ENCODE results near the gene SYT17. TPM values are rescaled to one million over a fixed set of nuclear protein-coding genes. Genes with fewer than 3 reads are reported as not detected.

The SYT17 gene, protein sequence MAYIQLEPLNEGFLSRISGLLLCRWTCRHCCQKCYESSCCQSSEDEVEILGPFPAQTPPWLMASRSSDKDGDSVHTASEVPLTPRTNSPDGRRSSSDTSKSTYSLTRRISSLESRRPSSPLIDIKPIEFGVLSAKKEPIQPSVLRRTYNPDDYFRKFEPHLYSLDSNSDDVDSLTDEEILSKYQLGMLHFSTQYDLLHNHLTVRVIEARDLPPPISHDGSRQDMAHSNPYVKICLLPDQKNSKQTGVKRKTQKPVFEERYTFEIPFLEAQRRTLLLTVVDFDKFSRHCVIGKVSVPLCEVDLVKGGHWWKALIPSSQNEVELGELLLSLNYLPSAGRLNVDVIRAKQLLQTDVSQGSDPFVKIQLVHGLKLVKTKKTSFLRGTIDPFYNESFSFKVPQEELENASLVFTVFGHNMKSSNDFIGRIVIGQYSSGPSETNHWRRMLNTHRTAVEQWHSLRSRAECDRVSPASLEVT
- total RNA-seq: not detected

DNA sequence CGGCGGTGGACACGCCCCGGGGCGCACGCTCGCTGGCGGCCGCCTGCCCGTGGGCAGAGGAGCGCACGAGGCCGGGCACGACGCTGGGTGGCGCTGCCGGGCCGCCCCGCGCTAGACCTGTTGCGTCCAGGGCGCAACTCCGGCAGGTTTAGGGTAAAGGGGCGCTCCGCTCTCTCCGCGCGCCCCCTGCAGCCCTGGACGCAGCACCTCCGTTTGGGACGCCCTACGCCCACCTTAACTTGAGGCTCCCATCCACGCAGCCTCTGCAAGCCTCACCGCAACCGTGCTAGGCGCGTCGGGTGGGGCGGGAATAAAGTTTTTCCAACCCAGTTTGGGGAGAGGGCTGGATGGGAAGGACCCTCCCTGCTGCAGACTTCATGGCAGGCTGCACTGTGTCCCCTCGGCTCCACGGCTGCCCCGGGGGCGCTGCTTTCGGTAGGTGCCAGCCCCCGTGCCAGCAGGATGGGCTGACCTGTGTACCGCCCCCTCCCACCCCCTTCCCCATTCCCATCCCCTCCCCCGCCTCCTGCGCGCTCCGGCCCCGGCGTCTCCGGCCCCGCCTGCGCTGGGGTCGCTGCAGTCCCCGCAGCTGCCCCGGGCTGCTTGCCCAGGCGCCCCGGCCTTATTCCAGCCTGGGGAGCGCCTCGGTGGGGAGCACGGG lies at the start of gene SYT17:
TSS of gene SYT17 (plus strand) at position 531 of the 661 bp plus-strand sequence. CDS start 407 bp downstream, outside the sequence.
- ChIA-PET CTCF (no interaction called here), POLR2A (no interaction called here)

DNA sequence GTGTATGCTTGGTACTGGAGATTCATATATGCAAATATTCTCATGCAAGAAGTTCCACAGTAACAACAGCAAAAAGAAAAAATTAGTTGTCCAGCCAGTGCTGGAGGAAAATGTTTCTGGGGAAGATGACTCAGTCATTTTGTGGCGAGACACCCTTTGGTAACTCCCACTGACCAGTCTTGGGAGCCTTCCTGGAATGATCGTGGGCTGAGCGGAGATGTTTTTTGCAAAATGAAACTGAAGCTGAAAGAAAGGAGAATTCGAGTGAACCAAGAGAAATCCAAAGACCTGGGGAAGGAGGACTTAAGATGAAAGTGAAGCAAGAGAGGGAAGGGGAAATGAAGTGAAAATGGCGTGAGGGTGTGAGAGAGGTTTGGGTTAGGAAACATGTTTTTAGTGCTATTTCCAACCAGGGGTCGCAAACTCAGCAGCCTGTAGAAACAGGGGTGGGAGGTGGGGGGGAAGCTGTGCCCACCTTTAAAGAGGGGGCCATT lies 49.1 kb upstream of the SYT17 start:
- ChIA-PET POLR2A (interaction anchor here (0.7 to 1.1 kb wide), 2 partner anchors 8 to 11 kb away, joined by 4 to 5 read pairs; no protein-coding TSS in a partner anchor), CTCF (interaction anchor here (1.0 to 1.6 kb wide), 2 partner anchors 12 to 14 kb away, joined by 3 to 5 read pairs; no protein-coding TSS in a partner anchor)

DNA sequence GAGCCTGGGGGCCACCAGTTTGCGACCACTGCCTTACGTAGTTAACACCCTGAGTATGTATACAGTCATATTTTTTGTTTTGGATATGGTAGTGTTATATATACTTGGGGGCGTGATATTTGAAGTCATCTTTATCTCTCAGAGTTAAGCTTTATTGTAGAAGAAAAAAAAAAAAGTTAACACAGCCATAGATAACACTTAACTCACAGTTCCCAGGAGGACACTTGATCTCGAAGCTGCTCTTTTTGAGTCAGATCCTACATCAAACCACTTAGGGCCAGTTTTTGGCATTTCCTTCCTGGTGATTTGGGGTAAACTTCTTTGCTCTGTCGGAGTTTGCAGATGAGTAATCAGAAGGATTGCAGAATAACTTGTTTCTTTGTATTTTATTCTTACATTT lies 48.5 kb upstream of the SYT17 start:
- ChIA-PET CTCF (interaction anchor here (0.9 to 1.6 kb wide), 3 partner anchors 11 to 34 kb away, joined by 3 to 5 read pairs (median 3); no protein-coding TSS in a partner anchor), POLR2A (interaction anchor here (1.1 kb wide), 1 partner anchor 11 kb away, joined by 5 read pairs; no protein-coding TSS in a partner anchor)

DNA sequence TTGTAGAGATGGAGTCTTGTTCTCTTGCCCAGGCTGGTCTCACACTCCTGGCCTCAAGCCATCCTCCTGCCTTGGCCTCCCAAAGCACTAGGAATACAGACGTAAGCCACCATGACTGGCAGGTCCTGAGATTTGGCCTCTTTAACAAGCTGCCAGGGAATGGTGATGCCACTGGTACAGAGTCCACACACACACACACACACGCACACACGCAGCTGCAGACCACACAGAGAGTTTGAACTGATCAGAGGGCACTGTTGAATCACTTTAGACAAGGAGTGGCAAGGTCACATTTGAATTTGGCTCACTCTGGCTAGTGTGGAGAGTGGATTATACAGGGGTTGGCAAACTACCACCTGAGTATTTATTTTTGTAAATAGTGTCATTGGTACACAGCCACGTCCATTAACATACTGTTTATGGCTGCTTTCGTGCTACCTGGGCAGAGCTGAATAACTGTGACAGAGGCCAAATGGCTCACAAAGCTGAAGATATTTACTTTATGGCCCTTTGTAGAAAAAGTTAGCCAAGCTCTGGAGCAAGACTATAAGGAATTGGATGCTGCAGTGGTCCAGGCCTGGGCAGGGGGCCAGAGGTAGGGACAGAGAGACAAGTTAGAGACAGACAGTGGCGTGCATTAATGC lies 44.4 kb upstream of the SYT17 start:
- CTCF ChIA-PET: interaction anchor here (0.6 kb wide), 1 partner anchor 36 kb away, joined by 4 read pairs; no protein-coding TSS in a partner anchor

DNA sequence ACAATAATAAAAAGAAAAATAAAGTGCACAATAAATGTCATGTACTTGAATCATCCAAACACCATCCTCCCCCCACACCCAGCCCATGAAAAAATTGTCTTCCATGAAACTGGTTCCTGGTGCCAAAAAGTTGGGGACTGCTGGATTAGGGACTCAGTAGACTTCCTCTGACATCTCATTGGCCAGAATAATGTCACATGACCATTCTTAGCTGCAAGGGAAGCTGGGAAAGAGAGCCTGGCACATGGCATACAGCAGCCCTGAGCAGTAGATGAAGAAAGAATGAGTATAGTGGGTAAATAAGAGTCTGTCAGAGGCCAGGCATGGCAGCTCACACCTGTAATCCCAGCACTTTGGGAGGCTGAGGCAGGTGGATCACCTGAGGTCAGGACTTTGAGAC lies 41.7 kb upstream of the SYT17 start:
- ChIA-PET CTCF (interaction anchor here (0.9 kb wide), 1 partner anchor 14 kb away, joined by 3 read pairs; no protein-coding TSS in a partner anchor), POLR2A (no interaction called here)

More for the DNA sequence above, 44.4 kb upstream of the SYT17 start:
- POLR2A ChIA-PET: no interaction called here

DNA sequence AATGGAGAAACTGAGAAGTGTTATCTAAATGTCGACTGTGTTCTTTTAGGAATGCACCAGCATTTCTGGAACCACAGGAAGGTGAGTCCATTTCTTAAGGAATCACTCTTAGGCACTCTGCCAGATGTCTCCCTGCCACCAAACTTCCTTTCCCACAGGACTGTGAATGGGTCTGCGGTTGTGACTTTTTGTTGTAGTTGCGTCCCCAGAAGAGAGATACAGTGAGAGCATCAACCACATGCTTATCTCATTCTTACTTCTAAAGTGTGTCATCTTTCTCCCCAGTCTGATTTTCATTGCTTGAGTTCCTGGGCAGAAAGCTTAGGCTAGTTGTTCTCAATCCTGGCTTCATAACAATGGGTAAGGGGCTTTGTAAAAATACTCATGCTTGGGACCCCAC lies 40.8 kb upstream of the SYT17 start:
- POLR2A ChIA-PET: interaction anchor here (1.0 kb wide), 1 partner anchor 8 kb away, joined by 4 read pairs; no protein-coding TSS in a partner anchor
- CTCF ChIA-PET: no interaction called here

DNA sequence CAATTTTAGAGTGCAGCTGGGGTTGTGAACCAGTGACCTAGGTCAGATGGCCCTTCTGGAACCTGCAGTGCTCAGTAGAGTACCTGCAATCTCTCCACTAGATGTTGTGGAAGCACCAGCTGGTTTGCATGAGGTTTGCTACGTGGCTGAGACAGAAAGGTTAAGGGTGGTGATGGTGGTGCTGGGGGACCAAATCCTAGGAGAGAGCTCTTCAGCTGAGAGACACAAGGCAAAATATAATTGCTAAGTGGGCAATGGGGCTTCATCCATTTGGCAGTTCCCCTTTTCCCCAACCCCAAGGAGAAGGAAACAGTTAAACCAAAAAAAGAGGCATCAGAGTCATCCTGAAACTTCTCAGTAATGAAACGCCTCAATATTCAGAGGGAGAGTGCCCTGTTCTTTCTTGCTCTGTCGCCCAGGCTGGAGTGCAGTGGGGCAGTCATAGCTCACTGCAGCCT lies 40.3 kb upstream of the SYT17 start:
- ChIA-PET POLR2A (interaction anchor here (1.0 kb wide), 1 partner anchor 9 kb away, joined by 4 read pairs; no protein-coding TSS in a partner anchor), CTCF (no interaction called here)

DNA sequence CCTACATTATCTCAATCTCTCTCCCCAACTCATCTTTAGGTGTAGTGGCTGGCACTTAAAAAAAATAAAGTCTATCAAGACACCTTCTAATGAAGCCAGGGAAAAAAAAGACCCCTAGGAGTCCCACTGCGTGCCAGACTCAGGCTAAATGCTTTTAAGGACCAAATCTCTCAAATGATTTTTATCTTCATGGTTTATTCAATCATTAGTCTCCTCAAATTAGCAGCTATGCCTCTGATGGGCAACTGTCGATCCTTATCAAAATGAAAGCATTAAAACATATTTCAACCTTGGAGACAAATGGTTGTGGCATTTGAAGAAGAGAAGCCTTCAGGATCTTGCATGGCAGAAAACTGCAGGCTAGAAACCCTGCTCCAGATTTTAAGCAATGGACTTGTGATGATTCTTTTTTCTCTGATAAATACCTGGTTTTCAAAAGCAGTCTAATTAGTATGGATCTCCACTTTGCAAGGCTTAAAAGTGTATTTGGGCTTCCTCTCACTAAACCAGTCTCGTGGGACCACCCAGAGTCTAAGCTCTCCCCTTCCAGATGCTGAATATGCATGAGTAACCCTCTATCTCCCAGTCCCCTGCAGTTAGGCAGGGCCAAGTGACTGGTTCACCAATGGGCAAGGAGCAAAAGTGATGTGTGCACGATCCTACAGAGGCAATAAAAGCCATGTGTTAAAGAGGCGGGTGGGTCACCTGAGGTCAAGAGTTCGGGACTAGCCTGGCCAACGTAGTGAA lies 39.4 kb upstream of the SYT17 start:
- ChIA-PET POLR2A (no interaction called here), CTCF (no interaction called here)

DNA sequence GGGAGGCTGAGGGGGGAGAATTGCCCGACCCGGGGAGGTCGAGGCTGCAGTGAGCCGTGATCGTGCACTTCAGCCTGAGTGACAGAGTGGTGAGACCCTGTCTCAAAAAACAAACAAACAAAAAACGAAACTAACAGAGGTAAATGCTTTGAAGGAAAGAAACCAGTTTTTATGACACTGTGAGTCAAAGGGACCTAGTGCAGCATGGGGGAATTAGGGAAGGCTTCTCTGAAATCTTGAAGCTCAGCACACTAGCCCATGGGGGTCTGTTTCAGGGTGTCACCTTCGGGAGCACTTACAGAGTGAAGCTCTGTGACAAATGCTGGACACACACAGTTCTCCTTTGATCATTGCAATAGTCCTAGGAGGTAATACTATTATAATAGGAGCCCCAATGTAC lies 37.7 kb upstream of the SYT17 start:
- ChIA-PET CTCF (interaction anchor here (1.1 kb wide), 1 partner anchor 11 kb away, joined by 5 read pairs; no protein-coding TSS in a partner anchor), POLR2A (interaction anchor here (0.9 kb wide), 1 partner anchor 11 kb away, joined by 5 read pairs; no protein-coding TSS in a partner anchor)

DNA sequence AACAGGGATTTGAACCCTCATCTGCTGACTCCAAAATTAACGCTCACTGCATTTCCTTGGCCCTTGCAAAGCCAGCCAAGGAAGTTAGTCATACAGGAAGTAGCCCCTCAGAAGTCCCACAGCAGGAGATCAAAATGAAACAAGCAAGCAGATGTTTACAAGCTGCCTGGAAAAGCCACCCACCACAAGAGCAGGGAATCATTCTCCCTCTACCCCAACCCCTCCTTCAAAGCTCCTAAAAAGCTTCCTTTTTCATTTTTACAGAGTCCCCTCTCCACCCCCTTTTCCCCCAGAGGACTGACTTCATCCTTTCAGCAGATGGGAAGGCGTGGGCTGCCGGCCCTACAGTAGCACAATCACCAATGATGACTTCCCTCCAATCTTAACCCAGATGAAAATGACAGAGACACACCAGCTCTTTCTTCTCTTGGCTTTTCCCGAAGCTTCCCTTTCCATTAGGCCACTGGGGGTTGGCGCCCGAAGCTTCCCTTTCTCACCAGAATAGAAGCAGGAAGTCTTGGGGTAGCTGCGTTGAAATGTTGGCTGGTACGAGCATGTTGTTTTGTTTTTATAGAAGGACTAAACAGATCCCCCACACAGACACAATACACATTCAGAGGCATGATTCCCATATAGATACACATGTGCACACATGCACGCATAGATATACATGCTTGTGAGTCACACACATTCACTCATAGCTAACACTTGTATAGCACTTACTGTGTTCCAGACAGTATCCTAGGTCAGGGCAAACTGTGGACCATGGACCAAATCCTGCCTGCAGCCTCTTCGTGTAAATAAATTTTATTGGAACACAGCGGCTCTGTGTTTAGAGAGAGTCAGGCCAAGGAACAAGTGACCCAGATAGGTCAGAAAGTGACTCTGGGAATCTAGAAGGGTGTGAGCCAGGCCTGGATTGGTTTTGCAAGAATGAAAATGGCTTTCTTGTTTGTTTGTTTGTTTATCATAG lies 36.9 kb upstream of the SYT17 start:
- CTCF ChIA-PET: interaction anchor here (1.1 kb wide), 1 partner anchor 12 kb away, joined by 5 read pairs; no protein-coding TSS in a partner anchor
- POLR2A ChIA-PET: interaction anchor here (0.5 to 1.2 kb wide), 2 partner anchors 13 to 390 kb away, joined by 3 to 6 read pairs; no protein-coding TSS in a partner anchor

DNA sequence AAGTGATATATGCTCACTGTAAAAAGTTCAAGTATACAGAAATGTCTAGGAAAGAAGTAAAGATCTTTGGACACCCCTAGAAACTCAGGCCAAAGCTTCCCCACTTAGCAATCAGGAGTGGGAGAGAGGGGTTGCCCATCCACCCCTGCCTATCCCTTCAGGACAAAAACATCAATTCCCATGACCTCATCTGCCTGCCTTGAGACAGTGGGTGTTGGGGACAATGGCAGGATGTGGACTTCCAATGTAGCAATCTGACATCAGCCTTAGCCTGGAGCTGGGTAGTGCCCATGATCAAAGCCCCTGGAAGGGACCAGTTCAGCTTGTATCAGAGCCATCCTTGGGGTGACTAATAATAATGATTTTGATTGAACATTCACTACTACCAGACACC lies 36.2 kb upstream of the SYT17 start:
- ChIA-PET CTCF (interaction anchor here (1.6 kb wide), 1 partner anchor 12 kb away, joined by 3 read pairs; no protein-coding TSS in a partner anchor), POLR2A (interaction anchor here (1.2 kb wide), 1 partner anchor 13 kb away, joined by 3 read pairs; no protein-coding TSS in a partner anchor)

DNA sequence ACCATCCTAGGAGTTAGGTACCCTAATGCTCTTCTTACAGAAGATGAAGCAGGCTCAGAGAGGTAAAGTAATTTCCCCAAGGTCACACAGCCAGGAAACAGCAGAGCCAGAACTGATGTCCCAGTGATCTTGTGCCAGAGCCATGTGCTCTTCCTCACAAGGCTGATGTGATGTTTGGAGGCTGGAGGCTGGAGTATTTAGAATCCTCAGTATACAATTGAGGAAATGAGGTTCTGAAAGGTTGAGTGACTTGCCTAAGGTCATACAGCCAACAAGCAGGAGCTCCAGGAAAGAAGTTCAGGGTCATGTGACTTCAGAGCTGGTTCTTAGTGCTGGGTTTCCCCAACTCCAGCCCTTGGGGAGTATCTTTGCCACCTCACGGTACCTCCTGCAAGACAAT lies 35.8 kb upstream of the SYT17 start:
- POLR2A ChIA-PET: interaction anchor here (1.2 kb wide), 1 partner anchor 12 kb away, joined by 3 read pairs; no protein-coding TSS in a partner anchor

DNA sequence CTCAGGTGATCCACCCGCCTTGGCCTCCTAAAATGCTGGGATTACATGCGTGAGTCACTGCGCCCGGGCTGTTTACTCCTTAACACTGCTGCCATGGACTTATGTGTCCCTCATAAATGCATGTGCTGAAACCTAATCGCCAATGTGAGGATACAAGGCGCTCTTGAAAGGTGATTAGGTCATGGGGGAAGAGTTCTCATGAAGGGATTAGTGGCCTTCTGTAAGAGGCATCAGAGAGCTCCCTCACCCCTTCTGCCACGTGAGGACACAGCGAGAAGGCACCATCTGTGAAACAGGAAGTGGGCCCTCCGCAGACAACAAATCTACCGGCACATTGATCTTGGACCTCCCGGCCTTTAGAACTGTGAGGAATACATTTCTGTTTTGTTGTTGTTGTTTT lies 35.1 kb upstream of the SYT17 start:
- CTCF ChIA-PET: interaction anchor here (1.6 kb wide), 1 partner anchor 13 kb away, joined by 3 read pairs; no protein-coding TSS in a partner anchor
- POLR2A ChIA-PET: no interaction called here

More for the DNA sequence above, 35.8 kb upstream of the SYT17 start:
- CTCF ChIA-PET: interaction anchor here (1.6 kb wide), 1 partner anchor 13 kb away, joined by 3 read pairs; no protein-coding TSS in a partner anchor

DNA sequence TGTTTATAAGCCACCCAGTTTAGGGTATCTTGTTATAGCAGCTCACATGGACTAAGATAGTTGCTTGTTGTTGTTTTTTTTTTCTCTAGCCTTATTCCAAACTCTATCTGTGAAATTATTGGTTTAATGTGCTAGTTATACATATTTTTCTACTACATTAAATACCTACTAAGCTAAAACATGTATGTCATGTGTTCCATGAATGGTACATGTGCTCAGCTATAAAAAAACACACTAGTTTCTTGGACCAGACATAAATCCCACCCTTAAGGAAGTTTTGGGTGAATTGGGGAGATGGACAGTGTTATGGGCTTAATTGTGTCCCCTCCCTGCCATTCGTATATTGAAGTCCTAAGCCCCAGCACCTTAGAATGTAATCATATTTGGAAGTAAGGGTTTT lies 34.4 kb upstream of the SYT17 start:
- CTCF ChIA-PET: interaction anchor here (1.6 kb wide), 1 partner anchor 14 kb away, joined by 3 read pairs; no protein-coding TSS in a partner anchor
- POLR2A ChIA-PET: no interaction called here

DNA sequence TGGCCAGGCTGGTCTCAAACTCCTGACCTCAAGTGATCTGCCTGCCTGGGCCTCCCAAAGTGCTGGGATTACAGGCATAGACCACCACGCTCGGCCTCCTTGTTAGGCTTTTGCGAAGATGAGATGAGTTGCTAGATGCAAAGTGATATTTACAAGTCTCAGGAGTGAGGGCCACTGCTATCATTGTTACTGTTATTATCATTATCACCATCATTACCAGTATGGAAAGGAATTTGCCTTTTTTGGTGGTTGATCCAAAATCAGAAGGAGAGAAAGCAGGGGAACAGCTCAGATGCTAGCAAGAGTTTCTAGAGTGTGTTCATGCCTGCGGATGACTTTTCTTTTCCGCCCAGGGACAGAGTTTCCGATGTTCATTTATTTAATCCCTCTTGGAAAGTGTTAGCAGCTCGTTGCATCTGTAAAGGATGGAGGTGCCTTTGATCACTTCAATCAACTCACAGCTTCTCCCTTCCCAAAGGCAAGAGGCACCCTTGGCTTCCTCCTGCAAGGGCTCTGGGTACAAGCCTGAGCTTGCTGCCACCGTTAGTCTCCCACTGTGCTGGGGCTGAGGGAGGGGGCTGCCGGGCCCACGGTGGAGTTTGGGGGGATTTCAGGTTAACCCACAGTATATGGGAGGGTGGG lies 32.7 kb upstream of the SYT17 start:
- ChIA-PET POLR2A (no interaction called here), CTCF (no interaction called here)

DNA sequence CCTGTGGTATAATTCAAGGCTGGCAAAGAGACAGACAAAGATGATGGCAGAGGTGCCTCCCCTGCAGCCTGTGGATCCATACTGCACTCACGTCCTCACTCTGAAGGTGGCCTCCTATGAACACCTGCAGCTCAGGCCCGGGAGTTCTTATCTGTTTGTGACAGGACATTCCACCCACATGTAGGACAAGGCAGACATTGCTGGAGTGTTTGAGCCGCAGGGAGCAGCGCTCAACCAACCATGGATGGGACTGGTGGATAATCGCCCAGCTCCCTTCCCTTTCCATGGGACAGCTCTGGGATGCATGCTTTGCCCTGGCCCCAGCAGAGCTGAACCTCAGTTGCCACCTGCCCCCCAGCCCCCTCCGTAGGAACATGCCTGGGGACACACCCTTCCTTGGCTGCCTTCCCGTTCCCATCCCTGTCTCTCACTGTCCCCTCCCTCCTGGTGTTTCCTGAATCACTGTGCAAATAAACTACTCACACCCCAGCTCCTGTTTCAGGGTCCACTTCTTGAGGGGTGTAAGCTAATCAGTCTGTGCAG lies 32.1 kb upstream of the SYT17 start:
- POLR2A ChIA-PET: interaction anchor here (0.6 kb wide), 1 partner anchor 15 kb away, joined by 6 read pairs; no protein-coding TSS in a partner anchor
- CTCF ChIA-PET: no interaction called here
